ENCODE data around the gene ARHGEF3.
"Not testable (repeated sequence)": the region's sequence is repeated elsewhere in the genome, so short reads cannot be mapped to it uniquely, and the experiment has no call there.

The ARHGEF3 gene

DNA sequence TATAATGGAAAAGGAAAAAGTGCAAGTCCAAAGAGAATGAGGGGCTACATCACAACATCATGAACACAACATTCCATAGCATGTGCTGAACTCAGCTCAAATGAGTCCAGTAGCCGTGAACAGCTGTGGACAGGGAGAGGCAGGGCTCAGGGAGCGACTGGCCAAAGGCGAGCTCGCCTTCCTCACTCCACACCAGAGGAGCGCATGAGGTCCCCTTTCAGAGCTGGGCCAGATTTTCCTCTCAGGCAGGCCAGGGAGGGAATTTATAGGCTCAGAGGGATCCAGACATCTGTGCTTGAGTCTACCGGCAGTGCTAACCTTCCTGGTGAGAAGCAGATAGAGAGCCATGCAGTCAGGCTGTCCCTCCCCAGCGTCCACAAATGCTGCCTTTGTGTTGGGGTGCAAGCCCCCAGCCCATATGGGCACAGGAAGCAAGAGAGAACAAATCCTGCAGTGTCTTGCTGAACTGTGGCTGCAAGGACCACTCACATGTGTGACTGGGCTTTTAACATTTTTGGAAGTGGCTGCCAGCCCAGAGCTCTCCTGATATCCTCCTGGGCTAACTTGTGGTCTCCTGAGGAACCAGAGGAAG lies 32.5 kb downstream of the ARHGEF3 start:
- FAIRE-seq = no peak

- no peak for FAIRE-seq
Measured at GRCh38 chr3:56764904-56765547, 36.7 kb downstream of the ARHGEF3 start.

DNA sequence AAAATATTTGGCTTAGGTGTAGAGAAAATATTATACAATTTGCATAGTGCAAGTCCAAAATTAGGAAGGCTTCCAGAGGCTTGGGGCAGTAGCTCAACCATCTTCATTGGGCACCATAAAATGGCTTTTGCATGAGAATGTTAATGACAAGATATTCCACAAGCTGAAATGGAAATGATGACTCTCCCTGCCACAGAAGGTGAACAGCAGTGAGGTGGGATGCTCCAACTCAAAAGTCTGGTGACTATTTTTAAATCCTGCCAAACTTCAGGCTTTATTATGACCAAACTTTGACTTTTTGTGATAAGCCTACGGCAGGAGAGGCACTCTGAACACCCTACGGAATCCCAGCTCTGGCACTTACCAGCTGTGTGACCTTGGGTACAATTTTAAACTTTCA lies 37.6 kb downstream of the ARHGEF3 start:
- FAIRE-seq = no peak

DNA sequence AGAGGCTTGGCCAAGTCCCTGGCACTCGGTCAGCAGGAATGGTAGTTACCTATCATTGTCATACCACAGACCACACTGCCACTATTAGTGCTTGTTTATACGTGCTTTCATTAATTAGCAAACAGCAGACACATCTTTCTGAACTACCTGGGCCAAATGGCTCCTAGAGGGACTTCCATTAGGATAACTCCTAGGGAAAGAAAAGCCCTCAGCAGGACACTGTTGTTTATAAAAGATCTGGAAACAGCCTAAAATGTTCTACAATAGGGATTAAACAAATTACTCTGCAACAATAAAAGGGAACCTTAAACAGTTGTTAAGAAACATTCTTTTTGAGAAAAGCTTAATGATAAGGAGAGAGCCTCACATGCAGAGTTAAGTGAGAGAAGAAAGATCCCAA lies 38.5 kb downstream of the ARHGEF3 start:
- FAIRE-seq = no peak

GRCh38 chr3:56762718-56763117 lies 39.0 kb downstream of the ARHGEF3 start:
- FAIRE-seq = no peak

DNA sequence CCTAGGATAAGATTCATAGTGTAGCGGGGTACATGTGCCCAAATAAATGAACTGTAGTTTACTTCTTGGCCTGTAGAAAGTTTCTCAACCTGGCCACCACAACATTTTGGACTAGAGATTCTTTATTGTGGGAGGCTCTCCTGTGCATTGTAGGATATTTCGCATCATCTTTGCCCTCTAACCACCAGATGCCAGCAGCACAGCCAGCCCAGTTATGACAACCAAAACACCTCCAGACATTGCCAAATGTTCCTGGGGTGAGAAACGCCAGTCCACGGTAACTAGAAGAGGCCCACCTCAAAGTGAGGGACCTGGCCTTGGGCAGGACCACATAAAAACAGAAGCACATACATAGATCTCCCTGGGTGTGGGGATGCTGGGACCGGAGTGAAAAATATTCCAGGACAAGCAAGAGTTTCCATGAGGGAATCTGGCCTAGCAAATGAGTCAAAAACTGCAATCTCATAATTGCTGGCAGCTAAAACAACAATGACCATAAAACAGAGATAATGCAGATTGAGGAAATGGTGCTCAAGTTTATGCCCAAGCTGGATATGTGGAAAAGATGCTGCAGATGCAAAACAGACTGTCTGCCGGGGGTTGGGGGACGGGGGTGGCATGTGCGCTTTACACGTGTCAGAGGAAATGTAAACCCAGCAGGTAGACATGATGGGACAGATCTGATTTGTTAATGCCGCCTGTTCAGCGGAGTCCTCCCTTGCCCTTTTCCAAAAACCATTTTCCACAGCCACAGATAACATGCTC lies 39.7 kb downstream of the ARHGEF3 start:
- FAIRE-seq = no peak

- no peak for FAIRE-seq
Measured at GRCh38 chr3:56761023-56761422, 40.7 kb downstream of the ARHGEF3 start.

- no peak for FAIRE-seq
Measured at GRCh38 chr3:56759532-56759931, 42.2 kb downstream of the ARHGEF3 start.

DNA sequence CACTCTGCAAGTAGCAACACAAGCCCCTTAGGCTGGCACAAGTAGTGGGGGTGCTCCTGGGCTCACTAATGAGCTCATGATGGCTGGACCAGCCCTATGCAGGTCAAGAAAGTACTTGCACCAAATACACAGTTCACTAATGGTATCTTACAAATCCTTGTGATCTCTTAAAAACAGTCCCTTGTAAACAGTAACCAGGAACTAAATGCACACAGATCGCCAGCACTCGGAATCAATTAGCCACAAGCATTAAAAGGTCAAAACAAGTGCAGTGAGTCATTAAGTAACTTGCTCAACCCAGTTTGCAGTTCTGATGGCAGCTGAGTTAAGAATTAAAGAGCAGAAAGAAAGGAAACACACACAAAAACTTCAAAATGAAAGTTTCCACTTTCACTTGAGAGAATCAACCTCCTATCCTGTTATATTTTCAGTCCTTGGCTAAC lies 43.2 kb downstream of the ARHGEF3 start:
- FAIRE-seq = no peak

GRCh38 chr3:56758042-56758441 lies 43.7 kb downstream of the ARHGEF3 start:
- not testable (repeated sequence) for FAIRE-seq

- FAIRE-seq = no peak
Measured at GRCh38 chr3:56754741-56755417, 46.9 kb downstream of the ARHGEF3 start.

- FAIRE-seq = no peak
Measured at GRCh38 chr3:56753206-56753820, 48.4 kb downstream of the ARHGEF3 start.

DNA sequence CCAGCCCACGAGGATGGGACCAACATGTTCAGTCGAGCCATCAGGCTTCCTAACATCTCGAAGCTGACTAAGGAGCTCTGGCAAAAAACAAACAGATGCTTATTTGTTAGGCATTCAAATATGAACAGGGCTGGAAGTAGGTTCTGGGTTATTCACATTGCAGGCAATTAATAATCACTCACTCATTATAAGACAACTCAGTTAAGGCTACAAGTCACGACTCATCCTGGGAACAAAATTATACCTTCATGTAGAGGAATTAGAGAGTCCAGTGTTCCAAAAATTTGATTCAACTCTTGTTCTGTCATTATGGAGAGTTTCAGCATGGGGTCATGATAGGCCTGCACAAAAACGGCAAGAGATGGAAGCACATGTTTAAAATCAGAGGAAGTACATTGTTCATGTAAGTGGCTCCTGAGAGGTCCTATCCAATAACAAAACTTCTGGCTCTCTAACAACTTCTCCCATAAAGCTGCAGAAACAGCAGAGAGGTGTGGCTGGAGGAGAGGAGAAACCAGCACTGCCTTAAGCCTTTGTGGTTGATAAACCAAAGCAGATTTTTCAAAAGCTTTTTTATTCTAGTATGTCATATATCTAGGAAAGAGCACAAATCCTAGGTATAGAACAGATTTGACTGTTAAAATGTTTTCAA lies 50.6 kb downstream of the ARHGEF3 start:
- FAIRE-seq = no peak

- FAIRE-seq = no peak
Measured at GRCh38 chr3:56748663-56749231, 53.0 kb downstream of the ARHGEF3 start.

- no peak for FAIRE-seq
Measured at GRCh38 chr3:56747150-56747549, 54.6 kb downstream of the ARHGEF3 start.

DNA sequence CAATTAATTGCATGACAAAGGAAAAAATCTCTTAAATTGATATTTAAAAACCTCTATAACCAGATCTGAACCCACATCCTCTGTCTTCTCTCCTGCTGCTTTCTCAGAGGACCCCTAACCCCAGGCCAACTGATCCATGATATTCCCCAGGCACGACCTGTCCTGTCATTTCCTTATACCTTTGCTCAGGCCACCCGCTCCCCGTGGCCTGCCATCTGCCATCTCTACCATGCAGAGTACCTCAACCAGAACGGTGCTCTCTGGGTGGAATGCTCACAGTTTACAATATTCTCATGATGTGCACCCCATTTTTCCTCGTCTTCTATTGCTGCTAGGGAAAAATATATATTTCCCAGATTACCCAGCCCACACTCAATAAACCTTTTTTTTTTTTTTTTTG lies 57.7 kb downstream of the ARHGEF3 start:
- no peak for FAIRE-seq

- FAIRE-seq = no peak
Measured at GRCh38 chr3:56742887-56743286, 58.9 kb downstream of the ARHGEF3 start.

DNA sequence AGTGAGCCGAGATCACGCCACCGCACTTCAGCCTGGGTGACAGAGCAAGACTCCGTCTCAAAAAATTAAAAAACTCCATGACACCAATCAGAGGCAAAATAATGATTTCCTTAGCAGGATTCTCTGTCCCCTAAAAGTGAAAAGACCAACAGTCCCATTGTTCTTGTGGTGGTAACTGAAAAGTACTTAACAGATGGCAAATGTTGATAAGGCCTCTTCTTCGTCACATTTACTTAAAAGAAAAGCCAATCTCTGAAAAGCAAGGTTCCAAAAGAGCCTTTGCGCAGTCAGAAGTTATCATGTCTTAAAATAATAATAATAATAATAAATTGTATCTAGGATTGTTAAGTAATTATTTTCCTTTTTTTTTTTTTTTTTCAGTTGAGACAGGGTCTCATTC lies 62.7 kb downstream of the ARHGEF3 start:
- FAIRE-seq = no peak

DNA sequence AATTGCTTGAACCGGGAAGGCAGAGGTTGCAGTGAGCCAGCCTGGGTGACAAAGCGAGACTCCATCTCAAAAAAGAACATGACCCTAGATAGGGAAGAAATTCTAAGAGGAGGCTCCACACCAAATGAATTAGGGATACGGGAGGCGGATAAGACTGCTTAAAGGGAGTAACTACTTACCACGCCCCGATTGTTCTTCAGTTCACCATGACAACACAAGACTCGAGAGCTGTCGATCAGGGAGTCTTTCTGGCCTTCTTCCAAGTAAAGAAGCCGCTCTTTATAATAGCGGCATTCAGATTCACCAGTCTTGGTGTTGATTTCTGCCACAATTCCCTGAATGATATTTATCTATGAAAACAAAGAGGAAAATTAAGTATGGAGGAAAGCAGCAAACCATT lies 64.7 kb downstream of the ARHGEF3 start:
- FAIRE-seq = no peak

- FAIRE-seq = no peak
Measured at GRCh38 chr3:56732109-56732508, 69.6 kb downstream of the ARHGEF3 start.

GRCh38 chr3:56725175-56725574 lies 76.6 kb downstream of the ARHGEF3 start:
- FAIRE-seq = no peak

GRCh38 chr3:56724676-56725075 lies 77.1 kb downstream of the ARHGEF3 start:
- no peak for FAIRE-seq

Data from colon (tissue), 2 donors.